AG08396 (cell line): ENCODE measurements around the gene TMEM144.
"Not testable (repeated sequence)": the region's sequence is repeated elsewhere in the genome, so short reads cannot be mapped to it uniquely, and the experiment has no call there.

ENCODE experiments used
- DNase-seq: peaks from one replicate; pipeline ENCODE4 v3.0.0; 2012; ENCODE audit warnings: low spot score, mixed read lengths

TMEM144 gene

DNA sequence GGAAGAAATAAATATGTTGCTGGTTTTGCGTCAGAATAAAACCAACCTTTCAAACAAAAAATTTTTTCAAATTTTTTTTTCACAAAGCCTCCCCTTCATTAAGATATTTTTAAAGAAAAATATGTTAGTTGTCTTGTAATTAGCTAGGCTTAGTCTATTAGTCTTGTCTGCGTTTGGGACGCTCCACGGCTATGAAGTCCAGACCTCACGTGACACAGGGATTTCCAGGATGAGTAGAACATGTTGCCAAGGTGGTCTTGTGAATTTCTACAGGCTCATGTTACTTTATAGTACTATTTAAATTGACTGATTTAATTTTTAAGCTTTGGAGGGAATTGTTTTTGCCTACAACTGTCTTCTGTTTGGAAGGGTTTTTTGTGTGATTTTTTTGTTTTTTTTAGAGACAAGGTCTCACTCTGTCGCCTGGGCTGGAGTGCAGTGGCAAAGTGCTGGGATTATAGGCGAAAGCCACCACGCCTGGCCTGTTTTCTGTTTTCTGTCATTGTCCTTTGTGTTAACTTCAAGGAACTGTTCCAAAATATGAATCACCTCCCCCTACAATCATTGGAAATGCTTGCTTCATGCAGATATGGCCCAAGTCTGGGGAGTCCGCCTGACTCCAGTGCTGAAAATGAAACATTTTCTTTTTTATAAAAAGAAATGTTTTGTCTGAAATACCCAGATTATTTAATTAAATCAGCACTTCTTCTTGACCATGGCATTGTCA is 26.2 kb downstream of the TMEM144 start:
- DNase-seq: no peak

DNA sequence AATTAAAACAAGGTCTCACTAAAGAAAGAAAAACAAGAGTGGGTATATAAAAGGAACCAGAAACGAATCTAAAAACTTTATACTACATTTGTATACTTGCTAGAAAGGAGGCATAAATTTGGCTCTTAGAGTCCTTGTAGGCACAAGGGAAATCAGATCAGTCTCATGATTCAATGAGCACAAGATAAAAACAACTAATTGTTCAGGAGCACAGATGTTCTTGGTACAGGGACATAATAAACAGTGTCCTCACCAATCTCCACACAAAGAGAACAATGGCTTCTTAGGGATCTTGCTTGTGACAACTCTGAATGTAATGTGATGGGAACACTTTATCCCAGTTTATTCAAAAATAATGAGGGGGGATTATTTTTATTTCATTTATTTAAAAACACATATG is 28.3 kb downstream of the TMEM144 start:
- no peak for DNase-seq

DNA sequence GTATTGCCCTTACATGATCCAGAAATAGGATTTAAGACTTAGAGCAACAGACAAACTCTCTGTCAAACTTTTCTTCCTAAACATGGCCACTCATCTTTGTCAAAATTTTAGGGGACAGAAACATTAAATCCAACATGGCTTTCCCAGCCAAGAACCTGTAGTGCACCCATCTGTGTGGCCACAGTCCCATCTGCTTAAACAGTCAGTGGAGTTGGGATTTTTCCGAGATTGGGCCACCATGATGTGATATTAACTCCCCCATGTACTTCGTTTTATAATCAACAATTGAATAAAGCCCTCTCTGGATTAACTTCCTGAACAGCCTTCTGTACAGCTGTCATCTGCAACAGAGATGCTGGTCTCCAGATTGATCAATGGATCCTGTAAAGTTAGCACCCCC is 28.9 kb downstream of the TMEM144 start:
- no peak for DNase-seq

- DNase-seq: no peak
These were observed 32.8 kb downstream of the TMEM144 start for GRCh38 chr4:158243071-158243470.

- no peak for DNase-seq
These were observed 40.0 kb downstream of the TMEM144 start for GRCh38 chr4:158250321-158250720.

DNA sequence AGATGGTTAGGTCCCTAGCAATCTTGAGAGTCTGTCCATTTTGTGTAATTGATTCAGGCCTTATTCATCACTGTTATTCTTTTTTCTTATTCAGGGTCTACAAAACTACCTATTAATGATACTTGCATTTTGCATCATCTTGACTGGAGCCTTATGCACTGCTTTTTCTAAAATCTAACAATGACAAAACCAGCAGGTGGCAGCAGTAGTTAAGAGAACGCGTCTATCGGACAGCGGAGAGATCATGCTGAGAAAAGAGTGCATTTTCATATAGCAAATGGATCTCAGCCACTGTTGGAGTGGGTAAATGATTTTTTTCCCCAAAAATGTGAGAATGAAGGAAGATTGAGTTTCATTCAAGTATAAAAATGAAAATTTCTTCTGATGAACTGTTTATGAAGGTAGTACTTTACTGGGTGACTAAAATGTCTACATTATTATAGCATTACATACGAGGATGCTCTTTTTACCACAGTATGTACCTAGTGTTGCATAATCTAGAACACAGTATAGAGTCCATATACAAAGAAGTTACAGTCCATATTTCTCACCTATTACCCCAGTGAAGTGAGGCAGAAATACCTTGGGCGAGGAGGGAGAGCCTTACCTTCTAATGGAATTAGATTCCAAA is 43.2 kb downstream of the TMEM144 start:
- DNase-seq: peak; percentile 55

- no peak for DNase-seq
These were observed 44.0 kb downstream of the TMEM144 start for GRCh38 chr4:158254292-158254691.

DNA sequence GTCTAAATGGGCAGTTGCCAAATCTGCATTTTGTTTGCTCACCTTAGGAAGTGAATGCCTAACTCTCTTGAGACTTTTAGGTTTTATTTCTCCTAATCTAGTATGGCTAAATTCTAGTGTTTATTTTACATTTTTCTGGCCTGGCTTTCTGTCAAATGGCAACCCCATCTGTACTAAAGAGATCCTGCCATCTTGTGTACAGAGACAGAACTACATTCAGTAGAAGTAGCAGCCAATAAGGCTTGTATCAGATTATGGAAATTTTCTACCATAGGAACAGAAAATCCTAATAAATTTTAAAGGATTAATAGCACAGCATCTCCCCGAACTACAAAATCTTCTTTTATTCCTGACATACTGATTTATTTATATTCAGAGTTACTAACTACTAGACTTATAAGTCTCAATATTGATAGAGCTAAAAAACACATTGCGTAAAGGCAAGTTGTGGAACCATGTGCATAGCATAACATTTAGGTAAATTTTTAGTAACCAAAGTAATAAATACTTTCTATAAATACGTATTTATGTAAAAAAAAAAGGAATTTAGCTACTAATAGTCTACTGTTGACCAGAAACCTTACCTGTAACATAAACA is 45.5 kb downstream of the TMEM144 start:
- peak; percentile 50 for DNase-seq

DNA sequence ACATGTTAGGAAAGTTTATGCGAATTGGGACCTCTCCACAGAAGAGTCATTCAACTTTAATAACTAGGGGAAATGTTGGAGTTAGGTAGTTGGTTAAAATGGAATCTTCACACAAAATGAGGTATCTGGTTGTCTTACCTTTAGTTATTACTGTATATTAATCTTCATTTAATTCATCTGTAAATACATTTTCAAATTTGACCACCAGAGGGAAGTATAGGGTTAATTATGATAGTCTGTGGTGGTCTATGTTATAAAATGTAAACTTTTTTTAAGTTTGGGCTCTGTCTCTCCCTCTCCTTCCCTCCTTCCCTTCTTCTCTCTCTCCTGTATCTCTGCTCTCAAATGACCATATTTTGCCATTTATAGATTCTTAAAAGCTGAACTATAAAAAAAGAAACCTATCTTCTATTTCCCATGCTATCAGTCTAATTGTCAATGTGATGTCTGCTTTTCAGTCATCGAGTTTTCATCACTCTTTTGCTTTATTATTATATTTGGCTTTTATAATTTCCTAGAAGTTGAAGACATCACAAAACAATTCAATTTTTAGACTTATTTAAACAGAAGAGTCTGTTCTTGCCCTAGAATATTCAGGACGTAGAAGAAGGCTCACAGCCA is 49.8 kb downstream of the TMEM144 start:
- DNase-seq: no peak

- DNase-seq: no peak
These were observed 51.2 kb downstream of the TMEM144 start for GRCh38 chr4:158261480-158261879.

DNA sequence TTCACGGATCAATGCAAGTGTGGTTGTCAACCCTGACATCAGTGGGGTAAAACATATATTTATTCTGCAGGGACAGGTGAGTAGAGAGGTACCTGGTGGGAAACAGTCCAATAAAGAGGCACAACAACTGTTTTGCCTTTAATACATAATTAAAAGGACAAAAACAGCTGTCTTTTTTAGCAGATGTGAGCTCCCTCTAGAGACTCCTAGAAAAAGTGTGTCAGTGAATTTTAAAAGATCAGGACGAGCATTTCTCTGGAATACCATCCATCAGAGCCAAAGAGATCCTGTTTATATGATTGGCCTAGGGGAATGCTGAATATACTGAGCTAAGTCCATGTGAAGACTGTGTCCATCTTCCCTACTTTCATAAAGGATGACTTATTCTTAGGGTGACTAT is 58.3 kb downstream of the TMEM144 start:
- DNase-seq: no peak

DNA sequence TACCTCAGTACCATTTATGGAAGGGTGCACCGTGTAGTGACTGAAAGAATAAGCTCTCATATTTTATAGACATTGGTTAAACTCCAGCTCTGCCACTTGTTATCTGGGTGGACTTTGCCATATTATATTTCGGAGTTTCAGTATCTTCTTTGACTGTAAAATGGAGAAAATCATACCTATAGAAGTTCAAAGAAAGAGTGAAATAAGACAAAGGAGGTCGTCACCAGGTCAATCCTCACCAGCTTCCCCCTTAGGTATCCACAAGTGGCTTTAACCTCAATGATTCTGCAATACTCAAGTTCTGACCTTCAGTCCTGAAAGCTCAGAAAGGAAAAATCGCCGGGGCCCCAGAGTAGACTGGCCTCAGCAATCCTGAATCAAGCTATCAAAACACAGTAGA is 64.3 kb downstream of the TMEM144 start:
- no peak for DNase-seq

DNA sequence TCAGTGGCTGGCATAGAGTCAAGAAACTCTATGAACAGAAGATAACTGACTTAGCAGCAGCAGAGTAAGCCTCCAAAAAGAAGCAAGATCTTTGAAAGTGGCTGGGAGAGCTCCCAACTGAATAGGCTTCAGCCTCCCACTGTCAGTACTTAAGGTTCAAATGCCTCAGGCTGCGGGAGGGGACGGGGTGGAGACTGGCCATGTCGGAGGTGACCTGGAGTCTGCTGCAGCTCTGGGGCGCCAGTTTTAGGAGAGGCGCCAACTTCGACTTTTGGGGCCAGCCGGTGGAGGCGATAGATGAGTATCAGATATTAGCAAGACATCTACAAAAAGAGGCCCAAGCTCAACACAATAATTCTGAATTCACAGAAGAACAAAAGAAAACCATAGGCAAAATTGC is 67.3 kb downstream of the TMEM144 start:
- no peak for DNase-seq

- not testable (repeated sequence) for DNase-seq
These were observed 68.8 kb downstream of the TMEM144 start for GRCh38 chr4:158279052-158279451.

DNA sequence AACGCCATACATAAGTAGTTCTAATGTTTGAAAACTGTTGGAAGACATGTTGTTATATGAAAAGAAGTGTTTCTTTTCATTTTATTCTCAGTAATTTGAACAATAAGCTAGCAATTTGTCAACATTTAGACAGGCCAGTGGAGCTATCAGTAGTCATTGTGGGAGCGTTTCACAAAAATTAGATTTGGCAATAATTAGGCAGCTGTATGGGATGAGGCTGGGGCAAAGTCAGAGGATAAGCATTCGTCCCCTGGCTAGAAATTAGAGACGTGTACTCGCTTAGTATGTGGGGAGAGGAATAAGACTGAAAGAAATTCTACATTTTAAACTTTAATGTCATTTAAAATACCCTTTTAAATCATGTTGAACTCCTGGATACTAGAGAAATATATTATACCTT is 70.6 kb downstream of the TMEM144 start:
- DNase-seq: no peak

DNA sequence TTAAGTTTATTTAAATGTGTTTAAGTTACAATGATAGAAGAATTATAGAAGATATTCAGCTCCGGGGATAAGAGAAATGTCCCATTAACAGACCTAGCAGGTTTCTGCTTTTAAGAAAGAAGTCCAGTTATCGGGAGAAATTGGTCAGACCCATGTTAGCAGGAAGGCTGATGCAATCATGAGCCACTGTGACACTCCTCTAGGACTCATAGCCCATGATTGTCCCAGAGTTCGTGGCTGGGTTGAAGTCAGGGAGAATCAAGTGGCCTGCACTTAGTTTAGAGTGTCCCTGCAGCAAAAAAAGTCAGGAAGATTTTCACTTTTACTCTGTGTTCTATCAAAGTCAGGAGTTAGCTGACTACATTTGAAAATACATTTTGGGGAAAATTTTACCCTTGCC is 72.0 kb downstream of the TMEM144 start:
- DNase-seq: no peak

DNA sequence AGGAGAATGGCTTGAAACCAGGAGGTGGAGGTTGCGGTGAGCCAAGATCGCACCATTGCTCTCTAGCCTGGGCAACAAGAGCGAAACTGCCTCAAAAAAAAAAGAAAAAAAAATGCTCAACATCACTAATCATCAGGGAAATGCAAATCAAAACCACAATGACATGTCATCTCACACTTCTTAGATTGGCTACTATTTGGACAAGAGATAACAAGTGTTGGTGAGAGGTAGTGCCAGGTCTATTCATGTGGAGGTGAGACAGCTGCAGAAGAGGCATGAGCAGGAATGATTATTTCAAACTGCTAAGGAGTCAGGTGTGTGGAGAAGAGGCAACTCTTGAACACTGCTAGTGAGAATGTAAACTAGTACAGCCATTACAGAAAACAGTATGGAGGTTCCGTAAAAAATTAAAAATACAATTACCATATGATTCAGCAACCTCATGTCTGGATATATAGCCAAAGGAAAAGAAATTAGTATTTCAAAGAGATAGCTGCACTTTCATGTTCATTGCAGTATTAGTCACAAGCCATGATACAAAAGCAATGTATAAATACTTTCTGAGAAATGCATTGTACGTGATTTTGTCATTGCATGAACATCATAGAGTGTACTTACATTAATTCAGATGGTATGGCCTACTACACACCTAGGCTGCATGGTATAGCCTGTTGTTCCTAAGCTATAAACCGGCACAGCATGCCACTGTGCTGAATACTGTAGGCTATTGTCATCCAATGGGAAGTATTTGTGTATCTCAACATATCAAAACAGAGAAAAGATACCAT is 75.3 kb downstream of the TMEM144 start:
- DNase-seq: no peak

GRCh38 chr4:158290912-158291311 is 80.6 kb downstream of the TMEM144 start:
- no peak for DNase-seq

DNA sequence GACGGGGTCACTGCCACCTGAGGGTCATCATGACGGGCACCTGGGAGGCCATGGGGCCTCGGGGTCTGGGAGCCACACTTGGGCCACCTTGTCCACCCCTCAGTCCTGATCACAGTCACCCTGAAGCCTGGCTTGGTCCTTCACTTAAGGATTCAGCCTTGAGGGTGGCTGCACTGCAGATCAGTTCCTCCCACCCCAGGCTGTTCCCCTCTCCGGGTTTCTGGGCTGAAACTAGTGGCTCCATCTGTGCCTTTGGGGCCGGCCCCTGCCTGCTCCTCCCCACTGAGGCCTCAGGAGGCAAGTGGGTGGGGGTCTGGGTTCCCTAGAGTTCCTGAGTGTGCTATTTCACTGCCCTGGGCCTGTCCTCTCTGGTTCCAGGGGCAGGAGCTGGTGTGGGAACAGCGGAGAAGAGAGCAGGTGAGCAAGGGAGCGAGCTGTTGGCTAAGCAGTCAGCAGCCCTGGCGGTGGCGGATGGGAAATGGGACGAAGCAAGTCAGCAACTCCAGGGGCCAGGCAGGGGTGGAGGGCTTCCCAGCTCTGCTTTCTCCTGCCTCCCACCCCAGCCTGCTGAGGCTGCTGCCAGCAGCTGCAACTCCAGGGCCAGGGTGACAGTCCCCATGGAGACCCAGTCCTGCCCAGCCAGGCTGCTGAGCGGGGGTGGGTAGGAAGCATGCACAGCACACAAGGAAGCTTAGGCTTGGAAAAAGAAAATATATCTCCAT is 81.2 kb downstream of the TMEM144 start:
- DNase-seq: no peak

DNA sequence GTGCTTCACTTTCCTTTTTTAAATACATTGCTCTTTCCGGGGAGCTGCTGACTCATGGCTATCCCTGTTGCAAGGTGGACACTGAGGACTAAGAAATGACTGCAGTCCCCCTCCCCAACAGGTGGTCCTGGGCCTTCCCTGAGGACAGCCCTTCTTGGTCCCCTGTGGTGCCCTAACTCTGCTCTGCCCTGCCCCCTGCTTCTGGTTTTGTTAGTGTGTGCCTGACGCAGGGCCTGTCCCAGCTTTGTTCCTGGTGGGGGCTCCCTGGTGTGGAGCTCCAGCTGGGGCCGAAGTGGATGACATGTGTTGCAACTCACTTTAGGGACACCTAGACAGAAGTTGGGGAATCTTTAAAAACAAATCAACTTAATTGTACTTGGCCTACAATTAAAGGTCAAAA is 81.9 kb downstream of the TMEM144 start:
- DNase-seq: no peak

GRCh38 chr4:158295053-158295452 is 84.8 kb downstream of the TMEM144 start:
- no peak for DNase-seq

- no peak for DNase-seq
These were observed 87.6 kb downstream of the TMEM144 start for GRCh38 chr4:158297866-158298265.
